Ectodermal cell (in vitro differentiated cells): ENCODE measurements around the gene PPM1L.

Source experiments
- H3K27ac ChIP-seq: 2 replicates; pipeline ENCODE4 v1.7.0; 2013; ENCODE audit warnings: mild to moderate bottlenecking, low read depth, low read length; ENCODE audit not compliant: insufficient read depth, poor library complexity, severe bottlenecking
- H3K27me3 ChIP-seq: 2 replicates; pipeline ENCODE4 v1.7.0; 2013; ENCODE audit warnings: mild to moderate bottlenecking, low read length; ENCODE audit not compliant: insufficient read depth, control insufficient read depth, poor library complexity, severe bottlenecking
- H3K36me3 ChIP-seq: one replicate; pipeline ENCODE4 v1.7.0; 2013; ENCODE audit warnings: low read length; ENCODE audit not compliant: control insufficient read depth, insufficient read depth
- H3K4me1 ChIP-seq: one replicate; pipeline ENCODE4 v1.7.0; 2013; ENCODE audit warnings: low read length; ENCODE audit not compliant: control insufficient read depth, insufficient read depth
- H3K4me3 ChIP-seq: 2 replicates; pipeline ENCODE4 v1.7.0; 2013; ENCODE audit warnings: low read depth, low read length, control low read depth; ENCODE audit not compliant: insufficient read depth
- H3K9me3 ChIP-seq: 2 replicates; pipeline ENCODE4 v1.7.0; 2013; ENCODE audit warnings: mild to moderate bottlenecking, low read length, moderate library complexity; ENCODE audit not compliant: control insufficient read depth
- WGBS, 2 experiments: methylation state at CpG; one replicate each; pipeline ENCODE4 v1.1.7; 2013; ENCODE audit warnings: missing lambda C conversion rate in 2 of 2; 5-methylcytosine and 5-hydroxymethylcytosine counted together

Gene PPM1L

GRCh38 chr3:160911411-160911810, 155.4 kb downstream of the PPM1L start:
- Histone ChIP-seq H3K4me3 (no peak overlapping the region), H3K9me3 (no peaks in the 10 kb centered on the region), H3K27me3 (no peaks in the 10 kb centered on the region), H3K4me1 (no peaks in the 10 kb centered on the region), H3K27ac (no peak overlapping the region), H3K36me3 (no peaks in the 10 kb centered on the region)

- H3K27me3 ChIP-seq: no peaks in the 10 kb centered on the region
- H3K4me3 ChIP-seq: no peak overlapping the region
- no peaks in the 10 kb centered on the region for H3K36me3 ChIP-seq
- 91 to 100% methylated on average over 3 of the region's 3 CpGs for WGBS, 2 experiments
- H3K9me3 ChIP-seq: no peaks in the 10 kb centered on the region
- peaks cover 4% of the 10 kb centered on the region for H3K4me1 ChIP-seq
- no peak overlapping the region for H3K27ac ChIP-seq
Observed at GRCh38 chr3:160916472-160916871, 160.4 kb downstream of the PPM1L start.

GRCh38 chr3:160919942-160920341, 163.9 kb downstream of the PPM1L start:
- 78 to 86% methylated on average over 2 of the region's 2 CpGs for whole genome bisulfite sequencing, 2 experiments
- no peaks in the 10 kb centered on the region for H3K36me3 ChIP-seq
- no peaks in the 10 kb centered on the region for H3K27me3 ChIP-seq
- H3K9me3 ChIP-seq: no peaks in the 10 kb centered on the region
- no peak overlapping the region for H3K4me3 ChIP-seq
- no peak overlapping the region for H3K27ac ChIP-seq
- H3K4me1 ChIP-seq: peaks cover 4% of the 10 kb centered on the region

GRCh38 chr3:160921020-160921635, 165.1 kb downstream of the PPM1L start:
- 22 to 41% methylated on average over 3 of the region's 4 CpGs for WGBS, 2 experiments
- Histone ChIP-seq H3K9me3 (no peaks in the 10 kb centered on the region), H3K4me1 (peaks cover 4% of the 10 kb centered on the region), H3K36me3 (no peaks in the 10 kb centered on the region), H3K27me3 (no peaks in the 10 kb centered on the region), H3K27ac (no peak overlapping the region), H3K4me3 (no peak overlapping the region)

DNA sequence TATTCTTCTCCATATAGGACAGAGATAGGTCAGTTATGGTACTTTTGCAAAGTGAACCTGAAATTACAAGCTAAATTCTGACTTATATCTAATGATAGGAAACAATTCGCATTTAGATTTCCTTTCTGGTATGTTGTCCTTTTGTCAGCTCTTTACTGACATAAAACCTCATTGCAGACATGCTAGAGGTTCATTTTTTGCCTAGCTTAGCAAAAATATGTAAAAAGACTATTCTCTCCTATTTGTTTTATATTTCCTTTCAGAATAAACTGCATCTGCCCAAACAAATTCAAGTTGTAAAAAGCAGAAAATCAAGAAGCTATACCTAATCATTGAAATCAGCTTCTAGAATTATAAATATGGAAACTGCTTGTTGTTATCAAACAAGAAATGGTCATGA, 168.7 kb downstream of the PPM1L start:
- WGBS, 2 experiments: 100% methylated on average over 1 of the region's 1 CpG
- Histone ChIP-seq H3K9me3 (no peaks in the 10 kb centered on the region), H3K4me3 (no peak overlapping the region), H3K27me3 (no peaks in the 10 kb centered on the region), H3K27ac (no peak overlapping the region), H3K4me1 (peaks cover 4% of the 10 kb centered on the region), H3K36me3 (no peaks in the 10 kb centered on the region)

DNA sequence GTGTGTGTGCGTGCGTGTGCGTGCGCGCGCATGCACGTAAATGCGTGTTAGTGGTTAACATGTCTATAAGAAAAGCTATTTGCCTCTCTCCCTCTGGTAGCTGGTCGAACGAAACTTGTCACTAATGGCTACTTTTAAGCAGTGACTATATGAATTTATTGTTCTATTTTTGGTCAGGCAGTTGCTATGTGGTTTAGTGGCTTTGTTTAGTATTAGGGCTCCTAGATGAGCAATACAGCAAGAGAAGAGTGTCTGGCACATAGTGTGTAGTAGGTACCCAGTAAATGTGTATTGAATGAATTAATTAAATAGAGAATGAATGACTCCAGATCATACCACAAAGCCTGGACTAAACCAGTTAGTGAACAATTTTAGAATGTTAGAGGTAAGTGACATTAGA, 171.6 kb downstream of the PPM1L start:
- Histone ChIP-seq H3K4me3 (no peak overlapping the region), H3K27me3 (no peaks in the 10 kb centered on the region), H3K36me3 (no peaks in the 10 kb centered on the region), H3K27ac (no peak overlapping the region), H3K9me3 (no peaks in the 10 kb centered on the region), H3K4me1 (no peaks in the 10 kb centered on the region)
- WGBS, 2 experiments: 74 to 76% methylated on average over 10 of the region's 10 CpGs

DNA sequence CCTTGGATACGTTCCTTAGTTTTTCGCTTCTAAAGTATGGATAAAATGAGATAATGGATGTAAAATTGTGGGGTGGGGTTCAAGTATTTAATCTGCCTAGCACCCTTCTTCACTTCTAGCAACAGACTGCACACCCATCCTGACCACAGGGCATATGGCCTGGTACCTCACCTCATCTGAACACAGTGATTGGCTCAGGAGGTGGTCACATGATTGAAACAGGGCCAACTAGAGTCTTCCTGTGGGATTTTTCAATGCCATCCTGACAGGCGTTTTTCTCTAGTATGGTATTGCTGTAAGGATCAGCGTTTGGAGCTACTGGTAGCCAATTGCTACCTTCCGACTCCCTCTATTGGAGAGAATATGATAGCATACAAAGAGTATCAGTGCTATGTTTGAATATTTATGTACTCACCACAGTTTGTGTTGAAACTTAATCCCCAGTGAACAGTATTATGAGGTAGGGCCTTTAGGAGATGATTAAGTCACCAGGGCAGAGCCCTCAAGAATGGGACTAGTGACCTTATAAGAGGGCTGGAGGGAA, 172.2 kb downstream of the PPM1L start:
- no peaks in the 10 kb centered on the region for H3K9me3 ChIP-seq
- no peaks in the 10 kb centered on the region for H3K27me3 ChIP-seq
- 95% methylated on average over 5 of the region's 5 CpGs for WGBS, 2 experiments
- no peak overlapping the region for H3K4me3 ChIP-seq
- H3K27ac ChIP-seq: no peak overlapping the region
- no peaks in the 10 kb centered on the region for H3K36me3 ChIP-seq
- H3K4me1 ChIP-seq: no peaks in the 10 kb centered on the region

GRCh38 chr3:160929595-160929994, 173.6 kb downstream of the PPM1L start:
- Histone ChIP-seq H3K27me3 (no peaks in the 10 kb centered on the region), H3K4me3 (no peak overlapping the region), H3K36me3 (no peaks in the 10 kb centered on the region), H3K4me1 (no peaks in the 10 kb centered on the region), H3K9me3 (no peaks in the 10 kb centered on the region), H3K27ac (no peak overlapping the region)
- 80 to 84% methylated on average over 2 of the region's 2 CpGs for WGBS, 2 experiments

DNA sequence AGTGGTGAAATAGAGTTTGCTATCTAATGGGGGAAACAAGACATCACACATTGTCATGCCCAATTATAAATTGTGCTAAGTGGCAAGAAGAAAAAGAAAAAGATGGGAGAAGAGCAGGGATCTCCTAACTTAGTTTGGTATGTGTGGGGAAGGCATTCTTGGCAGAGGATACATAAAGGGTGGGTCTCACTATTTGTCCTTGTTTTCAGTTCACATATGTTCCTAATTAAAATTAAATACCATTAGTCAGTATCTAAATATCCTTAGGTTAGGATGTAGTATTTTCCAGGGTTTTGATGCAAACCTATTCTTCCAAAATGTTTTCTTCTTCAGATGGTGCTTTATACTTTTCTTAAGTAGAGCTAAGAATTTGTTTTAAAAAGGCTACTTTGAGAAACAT, 175.4 kb downstream of the PPM1L start:
- Histone ChIP-seq H3K36me3 (no peaks in the 10 kb centered on the region), H3K4me1 (no peaks in the 10 kb centered on the region), H3K27ac (no peak overlapping the region), H3K27me3 (no peaks in the 10 kb centered on the region), H3K9me3 (no peaks in the 10 kb centered on the region), H3K4me3 (no peak overlapping the region)

GRCh38 chr3:160935413-160936095, 179.5 kb downstream of the PPM1L start:
- H3K27me3 ChIP-seq: no peaks in the 10 kb centered on the region
- WGBS, 2 experiments: 92 to 93% methylated on average over 6 of the region's 6 CpGs
- no peak overlapping the region for H3K4me3 ChIP-seq
- no peaks in the 10 kb centered on the region for H3K9me3 ChIP-seq
- H3K27ac ChIP-seq: no peak overlapping the region
- H3K4me1 ChIP-seq: no peaks in the 10 kb centered on the region
- H3K36me3 ChIP-seq: no peaks in the 10 kb centered on the region
